HPDE6-E6E7 (cell line): ENCODE data around the gene CLECL1.

Experiments
- DNase-seq: peaks from one replicate; pipeline ENCODE4 v3.0.0; 2011; ENCODE audit warnings: missing footprints; ENCODE audit errors: extremely low spot score

Gene CLECL1

GRCh38 chr12:9732921-9733461, at the start of gene CLECL1:
TSS of gene CLECL1 (minus strand) at chr12:9733097.
- DNase-seq = no peak

GRCh38 chr12:9781360-9781759, 48.5 kb upstream of the CLECL1 start:
- no peak for DNase-seq

- DNase-seq = no peak
These were observed 46.3 kb upstream of the CLECL1 start for GRCh38 chr12:9779209-9779608.

- no peak for DNase-seq
These were observed 43.9 kb upstream of the CLECL1 start for GRCh38 chr12:9776781-9777180.

- DNase-seq = no peak
These were observed 40.5 kb upstream of the CLECL1 start for GRCh38 chr12:9773216-9773877.

- no peak for DNase-seq
These were observed 30.1 kb upstream of the CLECL1 start for GRCh38 chr12:9763025-9763424.

GRCh38 chr12:9762369-9762768, 29.5 kb upstream of the CLECL1 start:
- no peak for DNase-seq

GRCh38 chr12:9761419-9761781, 28.5 kb upstream of the CLECL1 start:
- DNase-seq = no peak

- no peak for DNase-seq
These were observed 28.0 kb upstream of the CLECL1 start, which contains the start of gene CD69 for GRCh38 chr12:9760699-9761418. TSS of gene CD69 (minus strand) at chr12:9760901. CDS start at chr12:9760820, 81 bp downstream.

GRCh38 chr12:9760120-9760519, 27.2 kb upstream of the CLECL1 start:
- DNase-seq = no peak

GRCh38 chr12:9759694-9760093, 26.8 kb upstream of the CLECL1 start:
- no peak for DNase-seq

GRCh38 chr12:9758119-9758518, 25.2 kb upstream of the CLECL1 start:
- no peak for DNase-seq

- DNase-seq = no peak
These were observed 24.6 kb upstream of the CLECL1 start for GRCh38 chr12:9757433-9758025.

GRCh38 chr12:9756706-9757105, 23.8 kb upstream of the CLECL1 start:
- DNase-seq = no peak

- DNase-seq = no peak
These were observed 23.3 kb upstream of the CLECL1 start for GRCh38 chr12:9756170-9756569.

GRCh38 chr12:9755567-9755966, 22.7 kb upstream of the CLECL1 start:
- no peak for DNase-seq

- no peak for DNase-seq
These were observed 22.1 kb upstream of the CLECL1 start for GRCh38 chr12:9755035-9755434.

GRCh38 chr12:9754099-9754927, 21.4 kb upstream of the CLECL1 start:
- DNase-seq = no peak

- DNase-seq = no peak
These were observed 20.6 kb upstream of the CLECL1 start for GRCh38 chr12:9753498-9753897.

- no peak for DNase-seq
These were observed 20.2 kb upstream of the CLECL1 start for GRCh38 chr12:9753073-9753472.

- no peak for DNase-seq
These were observed 19.4 kb upstream of the CLECL1 start for GRCh38 chr12:9752145-9752933.
